Testis (tissue), 2 donors: ENCODE results near the gene DIAPH3.

ENCODE experiments used
- POLR2A ChIP-seq: fragments of 450-650 bp; IDR thresholded peaks from one replicate; pipeline ENCODE4 v1.6.1; 2017; ENCODE audit warnings: antibody characterized with exemption, mild to moderate bottlenecking, moderate library complexity
- TF ChIP-seq, protein P1 (sequence below), 3 experiments: fragments of 450-650 bp in 2 of 3; fragments of 200-600 bp in 1 of 3; sonication (generic) in 1 of 3; IDR thresholded peaks; one replicate each; pipeline ENCODE4 v1.5.1; 2016 to 2019; ENCODE audit warnings: antibody characterized with exemption in 3 of 3, mild to moderate bottlenecking in 2 of 3, moderate library complexity in 1 of 3

DNA sequence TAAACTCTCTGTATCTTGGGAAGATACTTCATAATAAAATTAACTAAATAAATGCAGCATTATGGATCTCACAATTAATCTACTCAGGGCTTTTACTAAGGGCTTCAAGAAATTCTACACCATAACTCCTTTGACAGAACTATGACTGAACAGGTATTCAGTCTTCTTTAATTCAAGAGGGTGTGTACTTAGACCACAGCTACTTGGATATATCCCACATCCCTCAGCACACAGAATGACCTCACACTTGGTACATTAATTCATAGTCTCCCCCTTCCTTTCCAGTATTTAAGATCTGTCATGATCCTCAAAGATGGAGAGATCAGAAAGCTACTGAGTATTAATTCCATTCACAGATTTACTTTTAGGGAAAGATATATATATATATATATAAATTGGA, 11.6 kb downstream of the DIAPH3 start:
- no peak for TF ChIP-seq POLR2A
- TF ChIP-seq, protein P1, sequence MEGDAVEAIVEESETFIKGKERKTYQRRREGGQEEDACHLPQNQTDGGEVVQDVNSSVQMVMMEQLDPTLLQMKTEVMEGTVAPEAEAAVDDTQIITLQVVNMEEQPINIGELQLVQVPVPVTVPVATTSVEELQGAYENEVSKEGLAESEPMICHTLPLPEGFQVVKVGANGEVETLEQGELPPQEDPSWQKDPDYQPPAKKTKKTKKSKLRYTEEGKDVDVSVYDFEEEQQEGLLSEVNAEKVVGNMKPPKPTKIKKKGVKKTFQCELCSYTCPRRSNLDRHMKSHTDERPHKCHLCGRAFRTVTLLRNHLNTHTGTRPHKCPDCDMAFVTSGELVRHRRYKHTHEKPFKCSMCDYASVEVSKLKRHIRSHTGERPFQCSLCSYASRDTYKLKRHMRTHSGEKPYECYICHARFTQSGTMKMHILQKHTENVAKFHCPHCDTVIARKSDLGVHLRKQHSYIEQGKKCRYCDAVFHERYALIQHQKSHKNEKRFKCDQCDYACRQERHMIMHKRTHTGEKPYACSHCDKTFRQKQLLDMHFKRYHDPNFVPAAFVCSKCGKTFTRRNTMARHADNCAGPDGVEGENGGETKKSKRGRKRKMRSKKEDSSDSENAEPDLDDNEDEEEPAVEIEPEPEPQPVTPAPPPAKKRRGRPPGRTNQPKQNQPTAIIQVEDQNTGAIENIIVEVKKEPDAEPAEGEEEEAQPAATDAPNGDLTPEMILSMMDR (IDR thresholded peaks at IDR 0.05): no peak
